ENCODE results near the gene ST3GAL2. TPM values are rescaled to one million over a fixed set of nuclear protein-coding genes. Genes with fewer than 3 reads are reported as not detected.
A peak's percentile ranks its signal among the peaks of the same experiment; 100 is the strongest.

Gene ST3GAL2
- total and polyA plus RNA-seq, 9 of the 15 experiments (the other 6 are each of a cell fraction or from before 2014, with no cell fraction given), result 1.5 to 108 (median 34.3) TPM

DNA sequence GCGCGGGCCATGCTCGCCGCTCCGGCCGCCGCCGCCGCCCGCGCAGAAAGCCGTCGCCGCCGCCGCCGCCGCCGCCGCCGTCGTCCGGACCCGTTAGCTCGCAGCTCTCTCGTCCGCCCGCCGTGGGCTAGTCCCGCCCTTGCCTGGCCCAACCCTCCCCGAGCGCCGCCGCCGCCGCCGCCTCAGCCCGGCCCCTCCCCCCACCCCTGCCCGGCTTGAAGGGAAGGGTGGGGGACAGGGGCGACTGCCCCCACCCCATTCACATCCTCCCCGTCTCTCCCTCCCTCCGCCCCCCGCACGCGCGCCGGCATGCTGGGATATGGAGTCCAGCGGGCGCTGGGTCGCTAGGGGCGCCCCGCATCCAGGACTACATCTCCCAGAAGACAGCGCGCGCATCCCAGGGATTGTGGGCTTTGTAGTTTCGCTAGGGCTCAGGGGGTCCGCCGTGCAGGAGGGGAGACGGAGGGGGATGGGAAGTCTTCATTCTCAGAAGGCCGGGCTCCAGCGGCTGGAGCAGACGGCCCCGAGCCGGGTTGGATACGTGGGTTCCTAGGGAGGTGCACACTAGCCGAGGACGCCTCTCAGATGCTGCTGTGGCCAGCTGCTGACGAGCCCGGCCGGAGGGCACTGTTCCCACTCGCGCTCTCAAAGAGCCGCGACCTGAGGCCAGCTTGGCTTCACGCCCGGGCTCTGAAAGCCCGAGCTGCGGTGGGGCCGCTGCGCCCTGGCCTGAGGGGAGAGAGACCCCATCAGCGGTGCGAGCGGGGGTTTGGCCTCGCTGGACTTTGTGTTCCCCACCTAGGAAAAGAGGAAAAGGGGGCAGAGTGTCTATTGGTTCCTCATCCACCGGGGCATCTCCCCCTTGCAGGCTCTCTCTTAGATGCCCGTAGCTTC, at the start of gene ST3GAL2 (continued):
- TF ChIP-seq, protein P1, sequence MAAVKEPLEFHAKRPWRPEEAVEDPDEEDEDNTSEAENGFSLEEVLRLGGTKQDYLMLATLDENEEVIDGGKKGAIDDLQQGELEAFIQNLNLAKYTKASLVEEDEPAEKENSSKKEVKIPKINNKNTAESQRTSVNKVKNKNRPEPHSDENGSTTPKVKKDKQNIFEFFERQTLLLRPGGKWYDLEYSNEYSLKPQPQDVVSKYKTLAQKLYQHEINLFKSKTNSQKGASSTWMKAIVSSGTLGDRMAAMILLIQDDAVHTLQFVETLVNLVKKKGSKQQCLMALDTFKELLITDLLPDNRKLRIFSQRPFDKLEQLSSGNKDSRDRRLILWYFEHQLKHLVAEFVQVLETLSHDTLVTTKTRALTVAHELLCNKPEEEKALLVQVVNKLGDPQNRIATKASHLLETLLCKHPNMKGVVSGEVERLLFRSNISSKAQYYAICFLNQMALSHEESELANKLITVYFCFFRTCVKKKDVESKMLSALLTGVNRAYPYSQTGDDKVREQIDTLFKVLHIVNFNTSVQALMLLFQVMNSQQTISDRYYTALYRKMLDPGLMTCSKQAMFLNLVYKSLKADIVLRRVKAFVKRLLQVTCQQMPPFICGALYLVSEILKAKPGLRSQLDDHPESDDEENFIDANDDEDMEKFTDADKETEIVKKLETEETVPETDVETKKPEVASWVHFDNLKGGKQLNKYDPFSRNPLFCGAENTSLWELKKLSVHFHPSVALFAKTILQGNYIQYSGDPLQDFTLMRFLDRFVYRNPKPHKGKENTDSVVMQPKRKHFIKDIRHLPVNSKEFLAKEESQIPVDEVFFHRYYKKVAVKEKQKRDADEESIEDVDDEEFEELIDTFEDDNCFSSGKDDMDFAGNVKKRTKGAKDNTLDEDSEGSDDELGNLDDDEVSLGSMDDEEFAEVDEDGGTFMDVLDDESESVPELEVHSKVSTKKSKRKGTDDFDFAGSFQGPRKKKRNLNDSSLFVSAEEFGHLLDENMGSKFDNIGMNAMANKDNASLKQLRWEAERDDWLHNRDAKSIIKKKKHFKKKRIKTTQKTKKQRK (IDR thresholded peaks at IDR 0.05; ENCODE audit: borderline replicate concordance, low read depth, low read length), result no peak
- TF ChIP-seq PCBP1 (IDR thresholded peaks at IDR 0.05; ENCODE audit: low read depth, low read length, poor library complexity, severe bottlenecking) (peak; percentile 89), PHF20 (IDR thresholded peaks at IDR 0.05; ENCODE audit: partially characterized antibody) (peak; percentile 31), KLF10 (CRISPR knock-in tag; IDR thresholded peaks at IDR 0.05) (no peak), FIP1L1 (IDR thresholded peaks at IDR 0.05; ENCODE audit: low read depth, low read length, poor library complexity, severe bottlenecking) (peak; percentile 44), MTA1 (IDR thresholded peaks at IDR 0.05; ENCODE audit: borderline replicate concordance) (peak; percentile 90), ZC3H11A (IDR thresholded peaks at IDR 0.05; ENCODE audit: low read depth, low read length) (0 out of 2 replicates have a peak, but pooled peaks have one; percentile 37), HMG20B (CRISPR knock-in tag; IDR thresholded peaks at IDR 0.05) (no peak), RBFOX2 (IDR thresholded peaks at IDR 0.05; ENCODE audit: low read depth, low read length) (peak; percentile 81), EGR1 (conservative IDR thresholded peaks at IDR 0.05) (peak; percentile 89), TBP (optimal IDR thresholded peaks at IDR 0.05; ENCODE audit: low read depth, low read length) (peak; percentile 26), TBL1XR1 (IDR thresholded peaks at IDR 0.05; ENCODE audit: low read length in 2 of 2) (peak in 1 of 2 experiments; percentile 40; a peak in 1 of 4 replicates)
- TF ChIP-seq, protein P2, sequence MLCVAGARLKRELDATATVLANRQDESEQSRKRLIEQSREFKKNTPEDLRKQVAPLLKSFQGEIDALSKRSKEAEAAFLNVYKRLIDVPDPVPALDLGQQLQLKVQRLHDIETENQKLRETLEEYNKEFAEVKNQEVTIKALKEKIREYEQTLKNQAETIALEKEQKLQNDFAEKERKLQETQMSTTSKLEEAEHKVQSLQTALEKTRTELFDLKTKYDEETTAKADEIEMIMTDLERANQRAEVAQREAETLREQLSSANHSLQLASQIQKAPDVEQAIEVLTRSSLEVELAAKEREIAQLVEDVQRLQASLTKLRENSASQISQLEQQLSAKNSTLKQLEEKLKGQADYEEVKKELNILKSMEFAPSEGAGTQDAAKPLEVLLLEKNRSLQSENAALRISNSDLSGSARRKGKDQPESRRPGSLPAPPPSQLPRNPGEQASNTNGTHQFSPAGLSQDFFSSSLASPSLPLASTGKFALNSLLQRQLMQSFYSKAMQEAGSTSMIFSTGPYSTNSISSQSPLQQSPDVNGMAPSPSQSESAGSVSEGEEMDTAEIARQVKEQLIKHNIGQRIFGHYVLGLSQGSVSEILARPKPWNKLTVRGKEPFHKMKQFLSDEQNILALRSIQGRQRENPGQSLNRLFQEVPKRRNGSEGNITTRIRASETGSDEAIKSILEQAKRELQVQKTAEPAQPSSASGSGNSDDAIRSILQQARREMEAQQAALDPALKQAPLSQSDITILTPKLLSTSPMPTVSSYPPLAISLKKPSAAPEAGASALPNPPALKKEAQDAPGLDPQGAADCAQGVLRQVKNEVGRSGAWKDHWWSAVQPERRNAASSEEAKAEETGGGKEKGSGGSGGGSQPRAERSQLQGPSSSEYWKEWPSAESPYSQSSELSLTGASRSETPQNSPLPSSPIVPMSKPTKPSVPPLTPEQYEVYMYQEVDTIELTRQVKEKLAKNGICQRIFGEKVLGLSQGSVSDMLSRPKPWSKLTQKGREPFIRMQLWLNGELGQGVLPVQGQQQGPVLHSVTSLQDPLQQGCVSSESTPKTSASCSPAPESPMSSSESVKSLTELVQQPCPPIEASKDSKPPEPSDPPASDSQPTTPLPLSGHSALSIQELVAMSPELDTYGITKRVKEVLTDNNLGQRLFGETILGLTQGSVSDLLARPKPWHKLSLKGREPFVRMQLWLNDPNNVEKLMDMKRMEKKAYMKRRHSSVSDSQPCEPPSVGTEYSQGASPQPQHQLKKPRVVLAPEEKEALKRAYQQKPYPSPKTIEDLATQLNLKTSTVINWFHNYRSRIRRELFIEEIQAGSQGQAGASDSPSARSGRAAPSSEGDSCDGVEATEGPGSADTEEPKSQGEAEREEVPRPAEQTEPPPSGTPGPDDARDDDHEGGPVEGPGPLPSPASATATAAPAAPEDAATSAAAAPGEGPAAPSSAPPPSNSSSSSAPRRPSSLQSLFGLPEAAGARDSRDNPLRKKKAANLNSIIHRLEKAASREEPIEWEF (CRISPR knock-in tag; IDR thresholded peaks at IDR 0.05), result peak; percentile 50; the same call in 1 of the 2 replicates
- TF ChIP-seq, protein P3, sequence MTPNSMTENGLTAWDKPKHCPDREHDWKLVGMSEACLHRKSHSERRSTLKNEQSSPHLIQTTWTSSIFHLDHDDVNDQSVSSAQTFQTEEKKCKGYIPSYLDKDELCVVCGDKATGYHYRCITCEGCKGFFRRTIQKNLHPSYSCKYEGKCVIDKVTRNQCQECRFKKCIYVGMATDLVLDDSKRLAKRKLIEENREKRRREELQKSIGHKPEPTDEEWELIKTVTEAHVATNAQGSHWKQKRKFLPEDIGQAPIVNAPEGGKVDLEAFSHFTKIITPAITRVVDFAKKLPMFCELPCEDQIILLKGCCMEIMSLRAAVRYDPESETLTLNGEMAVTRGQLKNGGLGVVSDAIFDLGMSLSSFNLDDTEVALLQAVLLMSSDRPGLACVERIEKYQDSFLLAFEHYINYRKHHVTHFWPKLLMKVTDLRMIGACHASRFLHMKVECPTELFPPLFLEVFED (CRISPR knock-in tag; conservative IDR thresholded peaks at IDR 0.05), result peak; percentile 88; the same call in 1 of the 2 replicates

All from K562 (cell line).